Hair follicular keratinocyte (primary cell): ENCODE results near the gene FURIN. TPM values are rescaled to one million over a fixed set of nuclear protein-coding genes. Genes with fewer than 3 reads are reported as not detected.

ENCODE experiments used
- total RNA-seq: library from RNA; depleted of rRNA; stranded (reverse); fragments of >200 nt; gene quantifications from 2 replicates; pipeline ENCODE4 v1.2.3, GENCODE V29; 2015

Gene FURIN
- total RNA-seq, result 56.6 and 87.8 TPM in 2 replicates

DNA sequence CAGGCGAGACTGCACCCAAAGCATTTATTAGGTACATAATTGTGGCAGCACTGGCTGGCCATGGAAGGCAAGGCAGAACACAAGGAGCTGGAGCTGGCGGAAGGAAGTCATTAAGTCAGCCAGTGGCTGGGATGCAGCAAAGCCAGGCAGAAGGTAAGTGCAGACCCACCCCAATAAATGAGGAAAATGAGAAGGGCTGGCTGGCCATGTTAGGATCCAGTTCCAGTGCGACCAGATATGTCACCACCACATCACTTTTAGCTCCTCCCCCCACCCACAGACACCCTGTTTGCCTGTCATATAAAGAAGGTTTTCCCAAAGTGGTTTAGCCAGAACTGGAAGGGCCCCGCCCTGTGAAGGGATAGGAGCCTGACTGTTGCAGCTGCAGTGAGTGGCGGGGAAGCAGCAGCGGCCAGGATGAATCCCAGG is at the start of gene FURIN:
FURIN (plus strand) TSS at position 328 of the 429 bp plus-strand sequence. CDS start 7,153 bp downstream, outside the sequence.

DNA sequence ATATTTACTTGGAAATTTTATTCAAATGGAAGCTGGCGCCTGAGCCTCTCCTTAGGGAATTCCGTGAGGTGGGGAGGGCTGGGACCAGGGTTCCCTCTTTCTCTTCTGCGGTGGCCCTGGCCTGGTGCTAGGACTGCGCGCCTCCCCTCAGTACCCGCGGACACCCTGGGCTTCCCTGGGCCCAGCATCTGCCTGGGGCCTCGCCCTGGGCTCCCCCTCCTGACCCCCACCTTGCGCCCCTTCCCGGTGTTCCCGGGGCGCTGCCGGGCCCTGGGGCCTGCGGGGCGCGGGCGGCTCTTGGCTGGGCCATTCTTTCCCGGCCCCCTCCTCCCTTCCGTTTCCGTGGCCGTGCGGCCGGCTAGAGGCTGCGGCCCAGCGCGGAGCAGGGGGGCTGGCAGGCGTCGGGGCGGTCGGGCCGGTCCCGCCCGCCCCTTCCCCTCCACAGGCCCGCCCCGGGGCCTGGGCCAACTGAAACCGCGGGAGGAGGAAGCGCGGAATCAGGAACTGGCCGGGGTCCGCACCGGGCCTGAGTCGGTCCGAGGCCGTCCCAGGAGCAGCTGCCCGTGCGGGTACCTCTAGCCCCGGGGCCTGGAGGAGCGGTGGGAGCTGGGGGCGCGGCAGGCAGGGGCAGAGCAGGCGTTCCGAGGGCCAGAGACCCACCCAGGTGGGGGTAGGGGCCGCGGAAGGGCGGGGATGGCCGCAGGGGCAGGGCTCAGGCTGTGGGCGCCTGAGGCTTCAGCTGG is 15.8 kb downstream of the FURIN start, which contains the start of gene FES:
FES (plus strand) TSS at position 529 of the 743 bp plus-strand sequence. CDS start 542 bp downstream, outside the sequence.

DNA sequence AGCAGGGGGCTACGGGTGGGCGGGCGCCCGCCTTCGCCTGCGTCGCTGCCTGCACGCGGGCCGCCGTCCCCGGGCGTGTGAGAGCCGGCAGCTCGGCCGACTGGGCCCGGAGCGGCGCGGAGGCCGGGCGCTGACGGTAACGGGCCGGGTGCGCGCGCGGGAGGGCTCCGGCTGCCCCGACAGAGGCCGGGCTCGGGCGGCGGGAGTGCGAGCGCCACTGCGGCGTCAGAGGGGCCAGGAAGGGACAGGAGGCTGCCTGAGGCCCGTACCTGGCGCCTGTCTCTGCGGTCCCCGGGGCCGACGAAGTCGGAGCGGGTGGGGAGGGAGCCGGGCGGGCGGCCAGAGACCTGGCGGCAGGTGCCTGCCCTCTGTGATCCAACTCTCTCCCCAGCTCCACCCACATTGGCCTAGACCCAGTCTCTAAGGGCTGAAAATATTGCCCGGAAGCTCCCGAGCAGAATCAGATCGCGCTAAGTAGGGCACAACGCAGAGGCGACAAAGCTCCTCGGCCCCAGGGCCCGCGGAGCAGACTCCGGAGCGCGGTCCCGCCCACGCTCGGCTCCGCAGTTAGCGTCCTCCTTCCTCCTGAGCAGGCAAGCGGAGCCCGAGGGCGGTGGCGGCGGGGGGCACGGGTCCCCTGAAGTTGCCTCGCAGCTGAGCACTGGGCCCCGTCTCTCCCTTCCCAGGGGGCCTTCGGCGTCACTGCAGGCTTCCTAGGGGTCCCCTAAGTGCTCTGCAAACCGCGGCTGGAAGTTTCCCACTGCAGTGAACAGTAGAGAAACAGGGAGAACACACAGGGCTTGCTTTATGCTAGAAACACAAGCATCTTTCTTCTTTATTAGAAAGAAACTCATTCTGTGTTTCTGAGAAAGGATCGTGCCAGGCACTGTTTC is 34.7 kb downstream of the FURIN start, which contains the start of gene MAN2A2:
MAN2A2 (plus strand) TSS at position 463 of the 893 bp plus-strand sequence. CDS start 906 bp downstream, outside the sequence.

DNA sequence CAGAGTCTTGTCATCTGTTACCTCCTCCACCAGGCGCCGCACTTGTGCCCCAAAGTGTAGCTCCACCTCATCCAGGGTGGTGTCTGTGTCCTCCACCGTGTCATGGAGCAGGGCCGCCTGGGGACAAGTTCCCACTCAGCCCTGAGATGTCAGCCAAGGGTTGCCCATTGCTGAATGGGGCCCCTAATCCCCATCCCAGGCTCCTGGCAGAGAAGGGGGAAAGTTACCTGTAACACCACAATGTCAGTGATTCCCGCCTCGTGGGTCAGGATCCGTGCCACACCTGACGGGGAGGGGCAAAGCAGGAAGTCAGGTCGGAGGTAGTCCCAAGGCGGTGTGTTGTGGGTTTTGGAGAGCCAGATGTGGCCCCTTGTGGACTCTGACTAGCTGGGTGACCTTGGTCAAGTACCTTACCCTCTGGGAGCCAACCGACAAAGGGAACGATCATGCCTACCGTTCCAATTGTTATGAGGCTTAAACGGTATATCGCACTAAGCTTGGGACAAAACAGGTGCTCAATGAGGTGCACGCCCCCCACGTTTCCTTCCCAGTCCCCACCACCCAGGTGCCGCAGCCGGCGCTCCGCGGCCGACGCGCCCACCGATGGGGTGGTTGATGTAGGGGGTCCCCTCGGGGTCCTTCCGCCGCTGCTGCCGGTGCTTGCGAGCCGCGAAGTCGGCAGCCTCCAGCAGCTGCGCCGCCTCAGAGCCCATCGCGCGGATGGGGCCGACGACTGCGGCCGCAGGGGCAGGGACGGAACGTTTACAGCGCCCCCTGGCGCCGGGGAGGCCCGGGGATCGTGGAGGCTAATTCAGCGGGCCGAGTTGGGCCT is 63.7 kb downstream of the FURIN start, which contains the start of gene HDDC3:
HDDC3 (minus strand) TSS at position 722 of the 832 bp plus-strand sequence; CDS start at position 713, 9 bp downstream.

Other genes starting within 250 kb of the FURIN start
- 3.0 and 9.9 TPM in 2 replicates for gene BLM, start 151.2 kb upstream of the FURIN start, total RNA-seq
- gene FES, start 15.9 kb downstream of the FURIN start, total RNA-seq, result 1.9 and 2.1 TPM in 2 replicates
- gene MAN2A2, start 34.7 kb downstream of the FURIN start, total RNA-seq, result 3.9 and 6.6 TPM in 2 replicates
- 18.7 and 18.8 TPM in 2 replicates for gene HDDC3, start 64.0 kb downstream of the FURIN start, total RNA-seq
- 50.8 and 57.8 TPM in 2 replicates for gene UNC45A, start 66.7 kb downstream of the FURIN start, total RNA-seq
- 16.7 and 24.1 TPM in 2 replicates for gene RCCD1, start 86.3 kb downstream of the FURIN start, total RNA-seq
- 38.0 and 169 TPM in 2 replicates for gene PRC1, start 125.9 kb downstream of the FURIN start, total RNA-seq
- 14.8 and 22.0 TPM in 2 replicates for gene VPS33B, start 154.0 kb downstream of the FURIN start, total RNA-seq
- under 0.01 and 0.08 TPM in 2 replicates for gene SV2B, start 231.7 kb downstream of the FURIN start, total RNA-seq